Stimulated activated CD4-positive, alpha-beta T cell treated with anti-CD3 and anti-CD28 coated beads, Interleukin-2, amount 100 ng/mL, for 48 hours (primary cell): Measurements from ENCODE around the gene AMPD2.

Experiments
- DNase-seq, 2 donors: peaks; one replicate each; pipeline ENCODE4 v3.0.0-alpha.2; 2020

Gene AMPD2

DNA sequence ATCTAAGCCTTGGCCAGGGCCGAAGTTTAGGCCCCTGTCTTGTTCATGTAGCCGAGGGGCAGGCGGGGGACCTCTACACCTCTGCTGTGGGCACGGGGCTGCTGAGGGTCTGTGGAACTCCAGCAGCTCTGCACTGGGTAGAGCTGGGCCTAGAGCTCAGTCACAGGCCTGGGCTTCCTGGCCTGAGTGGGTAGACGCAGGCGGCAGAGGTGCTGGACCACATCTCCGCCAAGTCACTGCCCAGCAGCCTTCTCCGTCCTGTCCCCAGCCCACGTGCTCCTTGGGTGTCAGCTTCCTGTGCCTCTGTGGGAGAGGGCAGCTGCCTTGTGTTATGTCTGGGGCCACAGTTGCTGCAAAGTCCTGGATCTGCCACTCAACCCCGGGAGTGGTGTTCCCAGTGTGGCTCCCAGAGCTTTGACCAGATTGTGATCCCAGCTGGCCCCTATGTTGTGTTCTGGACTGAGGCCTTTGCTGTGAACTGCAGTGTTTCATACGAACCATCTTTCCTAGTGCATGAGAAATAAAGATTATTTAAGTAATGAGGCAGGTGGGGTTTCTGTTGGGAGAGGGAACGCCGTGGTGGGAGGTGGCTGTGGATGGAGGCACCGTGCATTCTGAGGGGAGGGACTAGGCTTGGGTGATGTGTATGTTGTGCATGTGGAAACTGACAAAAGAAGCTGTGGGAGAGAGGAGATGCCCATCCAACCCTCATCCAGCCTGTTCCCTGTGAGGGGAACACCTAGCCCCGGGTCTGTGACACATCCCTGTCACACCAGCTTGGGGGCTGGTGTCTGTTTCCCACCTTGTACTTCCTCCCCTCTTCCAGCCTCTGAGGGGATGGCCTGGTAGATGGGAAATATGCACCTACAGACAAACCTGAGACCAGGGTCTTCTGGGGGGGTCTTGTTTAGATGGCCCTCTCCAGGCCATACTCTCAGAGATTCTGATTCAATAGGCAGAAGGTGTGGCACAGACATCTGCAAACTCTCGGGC is 12.2 kb downstream of the AMPD2 start:
- no peak for DNase-seq

DNA sequence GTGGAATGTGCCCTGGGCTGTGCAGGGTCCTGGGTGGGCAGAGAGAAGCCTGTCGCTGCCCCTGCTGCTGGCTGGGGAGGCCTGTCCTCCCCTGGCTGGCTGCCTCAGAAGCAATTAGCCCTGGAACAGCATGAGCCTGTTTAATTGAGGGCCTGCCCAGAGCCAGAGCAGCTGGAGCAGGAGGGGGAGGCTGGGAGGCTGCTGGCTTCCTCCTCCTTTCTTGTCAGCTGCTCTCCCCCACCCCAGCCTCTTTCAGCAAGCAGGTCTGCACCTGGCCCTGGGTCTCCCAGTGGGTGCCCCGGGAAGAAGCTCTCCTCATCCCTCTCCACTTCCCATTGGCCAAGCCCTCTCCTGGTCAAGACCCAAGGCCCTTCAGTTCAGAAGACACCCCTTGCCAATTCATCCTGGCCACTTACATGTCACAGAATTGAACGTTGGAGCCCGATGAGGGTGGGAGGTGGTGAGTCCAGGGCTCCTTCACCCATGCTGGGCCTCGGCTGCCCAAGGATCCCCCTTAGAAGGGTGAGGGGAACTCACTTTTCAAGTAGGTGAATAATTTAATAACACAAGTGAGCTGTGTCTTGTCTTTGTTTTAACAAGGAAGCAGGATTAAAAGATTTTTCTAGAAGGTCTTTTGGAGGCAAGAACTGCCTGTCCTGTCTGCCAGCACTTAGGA is 13.2 kb downstream of the AMPD2 start:
- DNase-seq: no peak

DNA sequence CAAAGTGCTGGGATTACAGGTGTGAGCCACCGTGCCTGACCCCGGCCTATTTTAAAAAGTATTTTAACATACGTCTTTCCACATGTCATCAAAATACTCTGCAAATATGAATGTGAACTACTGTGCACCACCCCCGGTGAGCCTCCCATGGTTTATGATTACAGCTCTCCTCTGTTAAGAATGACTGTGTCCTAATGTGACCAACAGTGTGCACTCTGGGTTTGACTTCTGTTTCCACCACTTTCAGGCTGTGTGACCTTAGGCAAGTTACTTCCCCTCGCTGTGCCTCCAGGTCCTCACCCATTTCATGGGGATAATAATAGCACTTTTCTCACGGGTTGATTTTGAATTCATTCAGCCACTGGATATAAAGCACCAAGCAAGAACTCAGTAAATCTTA is 14.7 kb downstream of the AMPD2 start:
- no peak for DNase-seq

DNA sequence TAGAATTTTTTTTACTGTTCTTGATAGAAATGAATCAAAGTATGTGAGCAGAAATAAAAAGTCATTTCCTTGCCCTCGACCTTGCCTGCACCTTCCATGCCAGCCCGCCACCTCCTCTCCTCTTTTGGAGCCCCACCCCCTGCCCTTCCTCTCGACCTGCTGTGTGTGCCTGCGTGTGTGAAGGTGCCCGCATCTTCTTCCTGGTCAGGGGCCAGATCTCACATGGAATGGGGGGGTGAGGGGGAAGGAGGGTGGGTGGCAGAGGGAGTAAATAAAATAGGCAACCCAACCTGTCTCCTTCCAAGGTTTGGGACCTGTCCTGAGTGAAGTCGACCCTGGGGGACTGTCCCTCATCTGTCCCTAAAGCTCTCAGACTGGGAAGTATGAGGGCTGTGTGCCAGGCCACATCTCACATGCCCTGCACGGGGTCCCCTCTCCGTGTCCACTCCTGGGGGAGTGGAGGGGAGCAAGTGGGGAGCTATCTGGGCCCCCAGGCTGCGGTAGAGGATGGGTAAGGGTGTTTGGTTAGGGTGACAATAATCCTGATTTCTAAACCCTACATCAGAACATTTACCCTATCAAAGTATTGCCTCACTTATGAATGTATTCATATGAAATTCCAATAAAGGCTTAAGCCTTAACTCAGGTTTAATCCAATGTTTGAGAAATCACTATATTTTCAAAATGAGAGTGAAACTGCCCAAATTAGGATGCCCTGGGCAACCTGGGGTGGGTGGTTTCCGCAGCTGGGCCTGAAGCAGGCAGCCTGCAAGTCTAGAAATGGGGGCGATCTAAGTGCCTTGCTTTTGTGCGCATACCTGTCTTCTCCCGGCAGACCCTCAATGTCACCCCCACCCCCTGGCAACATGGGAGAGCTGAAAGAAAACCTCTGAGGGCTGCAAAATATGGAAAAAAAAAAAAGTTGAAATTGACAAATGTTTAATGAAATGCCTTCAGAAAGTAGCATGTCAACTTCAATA is 15.4 kb downstream of the AMPD2 start:
- no peak for DNase-seq

DNA sequence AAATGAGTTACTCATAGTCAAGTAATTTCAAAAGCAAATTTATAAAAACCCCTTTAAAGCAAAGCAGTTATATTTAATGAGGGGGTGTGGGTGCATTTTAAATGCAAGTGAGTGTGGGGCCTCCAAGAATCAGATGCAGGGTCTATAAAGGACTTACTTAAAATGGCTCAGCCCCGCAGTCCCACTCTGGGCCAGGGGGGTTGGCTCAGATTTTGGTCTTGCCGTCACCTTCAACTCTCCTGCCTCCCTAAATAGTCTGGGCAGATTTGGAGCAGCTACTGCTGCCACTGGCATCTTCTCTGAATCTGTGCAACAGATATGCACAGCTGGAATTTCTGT is 16.2 kb downstream of the AMPD2 start:
- DNase-seq: no peak

DNA sequence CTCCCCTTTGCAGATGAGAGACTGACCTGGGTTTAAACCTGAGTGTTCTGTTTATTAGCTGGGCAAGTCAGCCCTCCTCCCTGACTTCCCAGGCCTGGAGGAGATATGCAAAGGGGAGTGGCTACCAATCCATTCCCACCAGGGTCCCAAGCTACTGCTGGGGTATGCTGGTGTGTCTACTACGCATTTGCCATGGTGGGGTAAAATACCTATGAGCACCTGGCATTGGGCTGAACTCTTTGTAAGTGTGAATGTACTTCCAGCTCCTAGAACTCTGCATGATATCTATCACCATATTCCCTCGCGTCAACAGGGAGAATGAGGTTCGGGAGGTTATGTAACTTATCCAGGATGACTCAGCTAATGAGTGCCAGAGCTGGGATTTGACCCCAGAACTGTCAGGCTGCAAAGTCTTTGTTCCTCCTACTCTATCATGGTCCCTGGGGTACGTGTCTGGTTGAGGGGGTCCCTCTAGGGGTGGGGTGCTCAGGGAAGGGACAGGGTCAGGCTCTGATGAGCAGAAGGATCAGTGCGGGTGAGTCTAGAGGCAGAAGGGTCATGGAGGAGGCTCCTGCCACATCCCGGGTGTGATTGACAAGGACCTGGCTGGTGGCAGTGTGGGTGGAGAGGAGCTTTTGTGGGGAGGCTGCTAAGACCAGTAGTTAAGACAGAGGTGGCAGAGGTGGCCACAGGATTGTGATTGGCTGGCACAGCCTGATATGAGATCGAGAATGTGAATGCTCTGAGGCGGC is 16.7 kb downstream of the AMPD2 start:
- DNase-seq: no peak

DNA sequence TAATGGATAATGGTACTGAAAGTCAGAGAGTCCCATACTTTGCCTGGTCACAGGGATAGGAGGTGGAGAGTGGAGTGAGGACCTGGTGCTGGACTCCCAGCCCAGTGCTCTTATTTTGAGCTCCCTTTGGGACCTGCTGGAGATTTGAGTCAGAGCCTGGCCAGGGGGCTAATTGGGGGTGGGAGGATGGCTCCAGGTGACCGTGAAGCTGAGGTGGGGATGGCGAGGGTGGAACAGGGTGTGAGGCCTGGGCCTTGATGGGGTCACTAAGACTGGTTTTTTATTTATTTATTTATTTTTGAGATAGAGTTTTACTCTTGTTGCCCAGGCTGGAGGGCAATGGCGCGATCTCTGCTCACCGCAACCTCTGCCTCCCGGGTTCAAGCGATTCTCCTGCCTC is 17.8 kb downstream of the AMPD2 start:
- DNase-seq: no peak

DNA sequence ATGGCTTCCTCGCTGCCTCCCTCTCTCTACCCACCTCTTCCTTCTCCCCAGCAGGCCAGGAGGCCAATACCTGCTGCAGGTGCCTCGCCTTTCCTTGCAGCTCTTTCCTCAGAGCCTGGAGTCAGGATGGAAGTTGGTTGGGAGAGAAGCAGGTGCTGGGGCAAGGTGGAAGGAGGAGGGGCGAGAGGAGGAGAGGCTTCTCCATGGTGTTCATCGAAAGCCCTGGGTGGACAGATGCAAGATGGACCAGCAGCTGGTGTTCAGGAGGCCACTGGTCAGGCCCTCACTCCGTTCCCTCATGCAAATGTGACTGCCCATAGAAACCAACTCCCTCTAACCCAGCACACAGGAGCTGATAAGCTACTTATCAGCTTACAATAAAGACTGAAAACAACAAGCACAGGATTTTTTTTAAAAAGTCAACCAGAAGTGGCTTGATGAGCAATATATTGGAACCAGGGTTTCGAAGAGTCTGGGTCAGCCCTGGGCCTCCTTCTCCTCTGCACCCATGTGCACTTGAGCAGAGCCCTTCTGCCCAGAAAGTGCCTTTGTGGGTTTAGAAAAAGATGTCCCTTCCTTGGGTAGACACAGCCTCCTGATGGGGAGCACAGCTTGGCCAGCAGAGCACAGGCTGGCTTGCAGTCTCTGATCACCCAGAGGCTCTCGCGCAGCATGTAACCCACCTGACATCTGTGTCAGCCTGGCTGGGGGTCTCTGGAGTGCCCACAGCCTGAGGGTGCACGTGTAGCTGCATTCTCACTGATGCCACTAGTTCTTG is 19.6 kb downstream of the AMPD2 start:
- no peak for DNase-seq

DNA sequence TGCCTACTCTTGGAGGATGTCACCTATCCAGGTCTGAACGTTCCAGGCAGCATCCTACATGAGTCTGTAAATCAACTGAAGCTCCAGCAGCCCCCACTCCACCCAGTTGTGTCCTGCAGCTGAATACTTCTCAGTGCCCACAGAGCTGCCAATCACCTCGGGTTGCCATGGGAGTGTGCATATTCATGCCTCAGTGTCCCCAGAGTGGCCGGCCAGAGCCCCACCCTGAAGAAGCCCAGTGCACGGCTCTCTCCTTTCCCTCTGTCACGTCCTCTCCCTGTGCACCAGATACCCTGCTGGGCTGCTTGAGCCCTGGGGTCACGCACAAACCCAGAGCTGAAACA is 20.2 kb downstream of the AMPD2 start:
- DNase-seq: no peak

DNA sequence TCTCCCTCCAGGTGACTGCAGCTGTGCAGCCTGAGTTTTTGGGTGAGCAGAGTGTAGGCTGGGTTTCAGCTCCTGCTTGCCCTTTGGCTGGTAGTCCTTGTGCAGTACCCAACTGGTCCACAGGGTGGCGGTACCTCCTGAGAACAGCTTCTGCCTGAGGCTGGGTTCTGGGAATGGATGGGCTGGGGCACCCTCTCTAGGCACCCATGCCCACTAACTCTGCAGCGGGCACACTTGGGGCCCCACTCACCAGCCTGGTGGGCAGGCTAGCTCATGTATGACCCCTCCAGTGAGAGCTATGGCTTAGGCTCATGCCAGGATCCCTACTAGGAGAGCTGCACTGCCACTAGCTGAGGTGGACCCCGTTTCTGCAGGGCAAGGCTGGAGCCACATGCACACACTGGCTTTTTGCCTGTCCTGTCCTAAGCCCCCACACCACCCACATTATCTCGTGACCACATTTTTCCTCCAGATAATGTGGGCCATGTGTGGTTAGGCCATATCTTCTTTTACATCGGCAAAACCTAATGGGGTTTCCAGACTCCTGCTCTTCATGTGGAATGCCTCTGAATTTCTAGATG is 20.7 kb downstream of the AMPD2 start:
- peak; percentile 97 to 98 for DNase-seq

DNA sequence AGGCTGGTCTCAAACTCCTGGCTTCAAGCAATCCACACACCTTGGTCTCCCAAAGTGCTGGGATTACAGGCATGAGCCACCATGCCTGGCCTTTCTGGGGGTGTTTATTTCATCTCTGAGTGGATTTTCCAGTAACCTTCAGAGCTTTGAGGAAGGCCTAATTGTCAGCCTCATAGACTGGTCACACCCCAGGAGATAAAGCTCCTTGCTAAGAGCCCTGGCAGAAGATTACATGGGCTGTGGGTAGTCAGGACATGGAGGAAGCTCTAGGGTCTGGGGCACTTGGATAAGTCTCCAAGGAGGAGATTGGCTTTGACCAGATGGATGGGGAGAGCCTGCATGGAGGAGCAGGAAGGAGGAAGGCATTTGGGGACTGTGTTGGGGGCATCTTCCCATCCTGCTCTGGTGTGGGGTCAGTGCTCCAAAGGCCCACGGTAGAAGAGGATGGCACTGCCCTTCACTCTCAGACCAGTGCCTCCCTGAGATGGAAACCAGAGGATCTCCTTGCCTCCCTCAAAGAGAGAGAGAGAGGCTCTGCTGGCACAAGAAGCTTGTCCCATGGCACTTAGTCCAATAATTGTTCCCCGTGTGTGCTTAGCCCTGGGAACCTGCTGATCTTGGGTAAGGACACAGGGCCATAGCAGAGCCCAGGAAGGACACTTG is 21.6 kb downstream of the AMPD2 start:
- DNase-seq: no peak

DNA sequence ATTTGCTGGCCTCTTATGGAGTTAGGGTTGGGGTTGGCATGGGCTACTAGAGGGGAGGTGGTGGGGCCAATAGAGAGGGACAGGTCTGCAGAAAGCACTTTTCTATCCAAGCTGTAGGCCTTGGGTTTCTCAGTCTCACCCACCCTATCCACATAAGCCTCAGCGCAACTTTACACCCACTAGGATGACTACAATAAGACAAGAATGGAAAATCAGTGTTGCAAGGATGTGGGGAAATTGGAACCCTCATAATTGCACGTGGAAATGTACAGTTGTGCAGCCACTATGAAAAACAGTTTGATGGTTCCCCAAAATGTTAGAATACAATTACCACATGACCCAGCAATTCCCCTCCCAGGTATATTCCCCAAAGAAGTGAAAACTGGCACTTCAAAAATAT is 22.2 kb downstream of the AMPD2 start:
- DNase-seq: no peak

DNA sequence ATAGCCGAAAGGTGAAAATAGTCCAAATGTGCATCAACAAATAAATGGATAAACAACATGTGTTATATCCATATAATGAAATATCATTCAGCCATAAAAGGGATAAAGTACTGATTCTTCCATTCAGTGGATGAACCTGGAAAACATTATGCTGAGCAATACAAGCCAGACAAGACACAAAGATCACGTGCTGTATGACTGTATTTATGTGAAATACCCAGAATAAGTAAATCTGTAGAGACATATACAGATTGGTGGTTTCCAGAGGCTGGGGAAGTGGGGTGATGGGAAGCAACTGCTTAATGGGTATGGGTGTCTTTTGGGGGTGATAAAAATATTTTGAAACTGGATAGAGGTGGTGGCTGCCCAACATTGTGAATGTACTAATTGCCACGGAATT is 23.0 kb downstream of the AMPD2 start:
- no peak for DNase-seq

DNA sequence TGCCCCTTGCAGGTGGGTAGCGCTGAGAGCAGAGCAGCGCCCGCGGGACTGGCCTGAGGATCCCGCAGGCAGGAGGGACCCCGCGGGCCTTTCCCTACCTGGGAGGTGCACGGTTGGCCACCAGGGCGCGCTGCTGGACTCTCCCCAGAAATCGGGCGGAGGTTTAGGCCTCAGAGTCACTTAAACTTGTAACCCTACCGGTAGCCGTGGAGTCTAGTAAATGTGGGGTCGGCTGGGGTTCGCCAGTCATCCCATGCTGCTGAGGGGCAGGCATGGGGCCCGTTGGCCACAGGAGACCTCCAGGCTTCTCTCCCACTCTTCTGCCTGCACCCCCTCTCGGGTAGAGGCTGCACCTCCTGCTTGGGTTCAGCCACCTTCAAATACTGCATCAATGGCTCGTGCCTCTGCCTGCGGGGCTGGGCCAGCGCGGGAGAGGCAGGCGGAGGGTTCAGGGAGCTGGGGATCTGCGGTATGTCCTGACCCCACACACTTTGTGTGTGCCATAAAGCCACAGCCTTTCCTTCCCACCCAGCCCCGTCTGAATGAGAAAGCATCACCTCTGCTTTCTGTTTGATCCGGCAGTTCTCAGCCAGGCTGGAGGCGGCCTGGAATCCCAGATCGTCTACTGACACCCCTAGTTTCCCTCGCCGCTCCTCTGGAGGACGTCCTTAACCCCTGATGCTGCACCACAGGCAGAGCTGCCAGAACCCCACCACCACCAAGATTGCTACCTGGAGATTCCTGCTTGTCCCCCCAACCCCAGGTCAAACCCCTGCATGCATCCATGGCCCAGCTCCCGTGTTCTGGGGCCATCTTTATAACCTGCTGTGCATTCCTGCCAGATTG is 24.0 kb downstream of the AMPD2 start:
- DNase-seq: peak; percentile 91 to 95

DNA sequence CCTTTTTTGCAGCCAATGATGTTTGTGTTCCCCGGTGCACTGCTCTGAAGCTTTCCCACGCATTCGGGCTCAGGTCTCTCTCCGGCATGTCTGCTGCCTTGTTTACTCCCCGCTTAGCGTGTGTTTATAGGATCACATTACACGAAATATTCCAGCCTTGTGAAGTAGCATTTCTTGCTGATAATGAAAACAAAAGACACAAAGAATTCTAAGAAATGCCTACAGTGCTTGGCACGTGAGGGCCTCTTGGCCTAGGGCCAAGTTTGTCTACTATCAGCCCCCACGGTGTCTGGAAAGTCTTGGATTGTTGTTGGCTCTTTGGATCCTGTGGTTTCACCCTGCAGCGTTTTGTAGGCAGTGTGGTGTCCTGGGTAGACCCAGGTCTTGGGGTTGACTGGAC is 25.0 kb downstream of the AMPD2 start:
- no peak for DNase-seq

DNA sequence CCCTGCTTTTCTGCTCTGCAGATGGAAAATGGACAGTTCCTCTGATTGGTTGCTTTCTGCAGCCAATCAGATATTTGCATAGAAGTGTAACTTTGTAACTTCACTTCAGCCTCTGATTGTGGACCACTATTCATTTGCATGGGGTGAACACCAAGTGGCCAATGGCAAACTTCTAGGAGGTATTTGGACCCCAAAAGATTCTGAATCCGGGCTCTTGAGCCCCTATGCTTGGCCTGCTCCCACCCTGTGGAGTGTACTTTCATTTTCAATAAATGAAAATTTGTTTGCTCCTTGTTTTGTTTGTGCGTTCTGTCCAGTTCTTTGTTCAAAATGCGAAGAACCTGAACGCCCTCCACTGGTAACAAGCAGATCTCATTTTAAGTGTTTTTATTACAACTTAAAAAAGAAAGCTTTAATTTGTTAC is 29.9 kb downstream of the AMPD2 start:
- no peak for DNase-seq

DNA sequence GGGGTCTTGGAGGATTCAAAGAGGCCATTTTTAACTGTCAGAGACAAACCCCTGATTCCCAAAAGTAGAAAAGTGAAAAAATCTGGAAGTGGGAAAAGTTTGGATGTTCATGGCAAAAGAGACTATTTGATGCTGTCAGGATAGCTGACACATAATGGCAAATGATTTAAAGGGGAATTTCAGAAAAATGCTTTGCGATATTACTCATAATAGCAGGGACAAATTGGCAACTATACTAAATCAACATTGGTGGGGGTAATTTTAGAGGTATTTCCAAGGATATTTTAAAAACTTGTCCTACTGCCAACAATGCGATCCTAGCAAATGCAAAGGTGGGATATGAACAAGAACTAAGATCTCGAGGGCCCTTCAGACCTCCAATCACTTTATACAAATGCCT is 31.0 kb downstream of the AMPD2 start:
- DNase-seq: no peak

DNA sequence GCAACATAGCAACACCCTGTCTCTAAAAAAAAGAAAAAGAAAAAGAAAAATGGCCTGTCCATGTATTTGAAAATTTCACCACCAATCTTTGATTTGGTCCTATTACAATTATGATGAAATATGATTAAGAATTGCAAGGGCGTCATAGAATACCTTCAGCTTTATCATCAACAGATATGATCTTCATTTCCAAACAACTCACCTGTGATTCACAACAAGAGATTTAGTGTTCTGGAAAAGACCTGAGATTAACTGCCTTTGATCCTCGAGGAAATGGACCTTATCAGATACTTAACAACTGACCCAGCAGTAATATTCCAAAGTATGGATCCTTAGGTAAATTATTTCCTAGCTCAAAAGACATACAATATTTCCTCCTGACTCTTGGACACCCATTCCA is 32.8 kb downstream of the AMPD2 start:
- no peak for DNase-seq

DNA sequence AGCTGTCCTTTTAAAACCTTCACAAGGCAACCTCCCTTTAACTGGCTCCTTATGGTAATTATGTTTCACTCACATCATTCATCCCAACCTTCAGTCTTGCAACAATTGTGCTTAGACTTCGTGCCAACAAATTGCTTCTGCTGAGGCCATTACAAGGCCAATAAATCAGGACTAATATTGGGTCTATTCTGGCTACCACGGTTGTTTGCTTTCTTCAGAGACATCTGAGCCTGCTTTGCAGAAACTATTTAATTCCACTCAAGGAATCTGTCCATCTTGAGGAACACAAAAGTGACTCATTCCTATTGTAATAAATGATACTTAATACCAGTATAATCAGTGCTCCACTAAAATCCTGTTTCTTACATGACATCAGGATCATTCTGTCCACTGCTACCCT is 33.7 kb downstream of the AMPD2 start:
- DNase-seq: no peak

DNA sequence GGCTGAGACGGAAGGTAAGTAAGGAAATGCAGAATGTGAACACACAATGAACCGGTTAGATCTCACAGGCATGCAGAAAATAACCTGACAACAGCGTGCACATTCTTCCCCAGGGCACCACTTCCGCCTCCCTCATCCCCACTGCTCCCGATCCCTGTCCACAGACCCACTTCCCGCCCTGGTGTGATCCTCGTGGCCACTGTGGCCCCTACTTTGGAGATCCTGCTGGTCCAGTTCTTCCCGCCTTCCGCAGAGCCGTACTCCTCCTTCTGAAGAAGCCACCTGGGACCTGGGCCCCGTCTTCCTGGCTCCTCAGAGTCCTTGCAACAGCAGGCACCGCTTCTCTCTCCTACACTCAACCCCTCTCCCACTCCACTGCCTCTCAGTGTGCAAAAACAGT is 34.9 kb downstream of the AMPD2 start:
- DNase-seq: no peak
